Measurements from ENCODE around the gene POF1B. TPM values are rescaled to one million over a fixed set of nuclear protein-coding genes. Genes with fewer than 3 reads are reported as not detected.
"Not testable (repeated sequence)": the region's sequence is repeated elsewhere in the genome, so short reads cannot be mapped to it uniquely, and the experiment has no call there.

The POF1B gene
- total RNA-seq, 1 experiment from 2014 or later = 28.6 TPM

DNA sequence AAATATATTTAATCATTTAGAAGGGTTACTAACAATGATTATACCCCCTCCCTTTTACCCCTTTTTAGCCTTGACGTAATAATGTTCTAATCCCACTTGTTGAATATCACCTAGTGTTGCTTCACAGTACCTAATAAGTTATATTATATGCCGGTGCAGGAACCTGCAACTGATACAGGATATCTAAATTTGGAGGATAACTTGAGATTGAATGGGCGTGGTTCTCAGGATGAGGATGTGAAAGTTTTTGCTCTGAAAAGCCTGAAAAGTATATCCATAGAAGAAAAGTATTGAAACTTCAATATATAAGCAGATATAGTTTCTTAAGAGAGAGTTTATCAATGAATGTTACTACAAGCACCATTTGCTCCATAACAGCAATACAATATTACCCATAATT is 75.9 kb downstream of the POF1B start:
- intact Hi-C loops (cut with micrococcal nuclease; ENCODE audit: unreplicated experiment) = no loop called here
- TF ChIP-seq, protein P1, sequence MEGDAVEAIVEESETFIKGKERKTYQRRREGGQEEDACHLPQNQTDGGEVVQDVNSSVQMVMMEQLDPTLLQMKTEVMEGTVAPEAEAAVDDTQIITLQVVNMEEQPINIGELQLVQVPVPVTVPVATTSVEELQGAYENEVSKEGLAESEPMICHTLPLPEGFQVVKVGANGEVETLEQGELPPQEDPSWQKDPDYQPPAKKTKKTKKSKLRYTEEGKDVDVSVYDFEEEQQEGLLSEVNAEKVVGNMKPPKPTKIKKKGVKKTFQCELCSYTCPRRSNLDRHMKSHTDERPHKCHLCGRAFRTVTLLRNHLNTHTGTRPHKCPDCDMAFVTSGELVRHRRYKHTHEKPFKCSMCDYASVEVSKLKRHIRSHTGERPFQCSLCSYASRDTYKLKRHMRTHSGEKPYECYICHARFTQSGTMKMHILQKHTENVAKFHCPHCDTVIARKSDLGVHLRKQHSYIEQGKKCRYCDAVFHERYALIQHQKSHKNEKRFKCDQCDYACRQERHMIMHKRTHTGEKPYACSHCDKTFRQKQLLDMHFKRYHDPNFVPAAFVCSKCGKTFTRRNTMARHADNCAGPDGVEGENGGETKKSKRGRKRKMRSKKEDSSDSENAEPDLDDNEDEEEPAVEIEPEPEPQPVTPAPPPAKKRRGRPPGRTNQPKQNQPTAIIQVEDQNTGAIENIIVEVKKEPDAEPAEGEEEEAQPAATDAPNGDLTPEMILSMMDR (IDR thresholded peaks at IDR 0.05; ENCODE audit: insufficient read depth in 1 of 2, low read depth in 1 of 2, low read length in 1 of 2, severe bottlenecking in 1 of 2, unreplicated experiment in 1 of 2) = no peak
- Histone ChIP-seq H3K4me3 (ENCODE audit: low read depth, low read length) (no peak overlapping the region), H3K36me3 (ENCODE audit: control insufficient read depth, insufficient read depth, low read length) (no peaks in the 10 kb centered on the region), H3K27me3 (replicated peaks; ENCODE audit: control insufficient read depth, insufficient read depth, low read length) (no peaks in the 10 kb centered on the region), H3K4me1 (no peaks in the 10 kb centered on the region), H3K9me3 (no peaks in the 10 kb centered on the region)
- Mint-ChIP-seq H3K36me3 (ENCODE audit: insufficient read depth, unreplicated experiment) (peaks cover 19% of the 10 kb centered on the region), H3K4me1 (ENCODE audit: low read depth, unreplicated experiment) (no peaks in the 10 kb centered on the region), H3K27ac (ENCODE audit: unreplicated experiment) (no peak overlapping the region), H3K27me3 (ENCODE audit: insufficient read depth, unreplicated experiment) (no peaks in the 10 kb centered on the region), H3K4me3 (ENCODE audit: unreplicated experiment) (no peak overlapping the region), H3K9me3 (ENCODE audit: unreplicated experiment) (no peaks in the 10 kb centered on the region)
- DNase-seq = no peak
- no TSS peak for BruUV-seq (replicated peaks)
- ChIA-PET POLR2A (no interaction called here), CTCF (no interaction called here)

DNA sequence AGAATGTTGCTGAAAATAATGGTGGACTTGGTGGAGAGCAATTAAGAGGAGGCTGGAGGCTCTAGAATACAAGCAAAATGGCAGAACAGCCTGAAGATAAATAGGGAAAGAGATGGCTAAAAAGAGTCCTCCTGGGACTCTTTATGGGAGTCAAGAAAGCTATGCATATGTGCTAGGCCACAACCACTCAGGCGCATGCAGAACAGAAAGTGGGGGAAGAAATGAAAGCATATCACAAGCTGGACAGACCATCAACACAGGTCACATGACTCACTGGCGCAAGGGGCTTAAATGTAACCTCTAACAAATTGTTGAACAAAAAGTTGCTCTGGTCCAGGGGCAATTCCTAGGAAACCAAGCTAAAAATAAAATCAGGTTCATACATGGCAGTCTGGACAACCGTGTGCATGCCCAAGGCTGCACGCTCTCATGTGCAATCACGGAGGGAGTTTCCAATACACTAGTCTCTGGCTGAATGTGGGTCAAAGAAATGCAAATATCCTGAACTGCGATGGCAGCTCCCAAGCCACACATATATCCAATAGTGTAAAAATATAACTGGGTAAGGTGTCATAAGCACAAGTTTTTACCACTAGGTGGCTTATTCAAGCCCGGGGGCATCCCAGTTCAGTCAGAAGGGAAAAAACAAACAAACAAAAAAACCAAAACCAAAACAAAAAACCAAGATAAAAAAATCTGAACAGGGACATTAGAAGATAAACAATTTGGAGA is 90.3 kb downstream of the POF1B start:
- Mint-ChIP-seq H3K9me3 (ENCODE audit: unreplicated experiment) (no peaks in the 10 kb centered on the region), H3K4me1 (ENCODE audit: low read depth, unreplicated experiment) (no peaks in the 10 kb centered on the region), H3K36me3 (ENCODE audit: insufficient read depth, unreplicated experiment) (peaks cover 62% of the 10 kb centered on the region), H3K4me3 (ENCODE audit: unreplicated experiment) (no peak overlapping the region), H3K27me3 (ENCODE audit: insufficient read depth, unreplicated experiment) (no peaks in the 10 kb centered on the region), H3K27ac (ENCODE audit: unreplicated experiment) (no peak overlapping the region)
- no TSS peak for BruUV-seq (replicated peaks)
- ChIA-PET POLR2A (no interaction called here), CTCF (no interaction called here)
- TF ChIP-seq, protein P1 (IDR thresholded peaks at IDR 0.05; ENCODE audit: insufficient read depth in 1 of 2, low read depth in 1 of 2, low read length in 1 of 2, severe bottlenecking in 1 of 2, unreplicated experiment in 1 of 2) = no peak
- Histone ChIP-seq H3K4me1 (no peaks in the 10 kb centered on the region), H3K36me3 (ENCODE audit: control insufficient read depth, insufficient read depth, low read length) (no peaks in the 10 kb centered on the region), H3K4me3 (ENCODE audit: low read depth, low read length) (no peak overlapping the region), H3K27me3 (replicated peaks; ENCODE audit: control insufficient read depth, insufficient read depth, low read length) (no peaks in the 10 kb centered on the region), H3K9me3 (no peaks in the 10 kb centered on the region)
- intact Hi-C loops (cut with micrococcal nuclease; ENCODE audit: unreplicated experiment) = no loop called here
- no peak for DNase-seq

DNA sequence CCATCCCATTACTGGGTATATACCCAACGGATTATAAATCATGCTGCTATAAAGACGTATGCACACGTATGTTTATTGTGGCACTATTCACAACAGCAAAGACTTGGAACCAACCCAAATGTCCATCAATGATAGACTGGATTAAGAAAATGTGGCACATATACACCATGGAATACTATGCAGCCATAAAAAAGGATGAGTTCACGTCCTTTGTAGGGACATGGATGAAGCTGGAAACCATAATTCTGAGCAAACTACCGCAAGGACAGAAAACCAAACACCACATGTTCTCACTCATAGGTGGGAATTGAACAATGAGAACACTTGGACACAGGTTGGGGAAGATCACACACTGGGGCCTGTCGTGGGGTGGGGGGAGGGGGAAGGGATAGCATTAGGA is 94.2 kb downstream of the POF1B start:
- H3K27ac Mint-ChIP-seq (ENCODE audit: unreplicated experiment); BruUV-seq (replicated peaks); intact Hi-C loops (cut with micrococcal nuclease; ENCODE audit: unreplicated experiment); H3K4me1 ChIP-seq; DNase-seq; H3K36me3 ChIP-seq (ENCODE audit: control insufficient read depth, insufficient read depth, low read length); H3K4me3 ChIP-seq (ENCODE audit: low read depth, low read length); H3K27me3 ChIP-seq (replicated peaks; ENCODE audit: control insufficient read depth, insufficient read depth, low read length); CTCF ChIA-PET; H3K9me3 Mint-ChIP-seq (ENCODE audit: unreplicated experiment); POLR2A ChIA-PET; H3K4me1 Mint-ChIP-seq (ENCODE audit: low read depth, unreplicated experiment); H3K9me3 ChIP-seq; H3K4me3 Mint-ChIP-seq (ENCODE audit: unreplicated experiment); H3K27me3 Mint-ChIP-seq (ENCODE audit: insufficient read depth, unreplicated experiment): not testable (repeated sequence)
- H3K36me3 Mint-ChIP-seq (ENCODE audit: insufficient read depth, unreplicated experiment) = peaks cover 38% of the 10 kb centered on the region
